Tibial nerve (tissue), 4 donors: ENCODE data around the gene RAB11A.

Experiments
- EP300 ChIP-seq, 2 donors: sonication (generic); formaldehyde crosslinking; IDR thresholded peaks; one replicate each; pipeline ENCODE4 v1.6.1; 2017; ENCODE audit warnings: antibody characterized with exemption in 2 of 2, mild to moderate bottlenecking in 1 of 2
- POLR2A ChIP-seq, 2 donors: fragments of 450-650 bp; IDR thresholded peaks; one replicate each; pipeline ENCODE4 v1.6.1; 2017; ENCODE audit warnings: antibody characterized with exemption in 2 of 2, mild to moderate bottlenecking in 2 of 2, moderate library complexity in 2 of 2
- TF ChIP-seq, protein P1 (sequence below), 5 experiments: fragments of 200-600 bp in 3 of 5; fragments of 450-650 bp in 2 of 5; sonication (generic) in 3 of 5; IDR thresholded peaks; one replicate each; pipeline ENCODE4 v1.5.1; 2016 to 2019; ENCODE audit warnings: antibody characterized with exemption in 5 of 5, mild to moderate bottlenecking in 3 of 5, moderate library complexity in 2 of 5

DNA sequence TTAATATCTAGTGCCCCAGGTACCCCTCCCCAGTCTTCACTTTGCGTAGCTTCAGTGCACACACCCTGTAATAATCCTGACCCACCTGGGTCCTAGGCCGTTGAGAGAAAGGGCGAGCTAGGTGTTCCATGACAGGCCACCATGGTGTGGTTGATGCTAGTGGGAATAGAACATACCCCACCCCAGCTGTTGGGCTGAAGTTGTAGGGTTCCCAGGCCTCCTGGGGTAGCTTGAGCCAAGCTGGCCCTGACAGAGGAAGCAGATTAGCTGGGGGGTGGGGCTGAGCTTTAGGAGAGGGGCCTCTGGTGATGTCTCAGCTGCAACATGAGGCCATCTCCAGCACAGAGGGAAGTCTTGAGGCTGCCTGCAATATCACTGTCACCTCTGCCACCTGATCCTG, 40.5 kb downstream of the RAB11A start:
- TF ChIP-seq, protein P1, sequence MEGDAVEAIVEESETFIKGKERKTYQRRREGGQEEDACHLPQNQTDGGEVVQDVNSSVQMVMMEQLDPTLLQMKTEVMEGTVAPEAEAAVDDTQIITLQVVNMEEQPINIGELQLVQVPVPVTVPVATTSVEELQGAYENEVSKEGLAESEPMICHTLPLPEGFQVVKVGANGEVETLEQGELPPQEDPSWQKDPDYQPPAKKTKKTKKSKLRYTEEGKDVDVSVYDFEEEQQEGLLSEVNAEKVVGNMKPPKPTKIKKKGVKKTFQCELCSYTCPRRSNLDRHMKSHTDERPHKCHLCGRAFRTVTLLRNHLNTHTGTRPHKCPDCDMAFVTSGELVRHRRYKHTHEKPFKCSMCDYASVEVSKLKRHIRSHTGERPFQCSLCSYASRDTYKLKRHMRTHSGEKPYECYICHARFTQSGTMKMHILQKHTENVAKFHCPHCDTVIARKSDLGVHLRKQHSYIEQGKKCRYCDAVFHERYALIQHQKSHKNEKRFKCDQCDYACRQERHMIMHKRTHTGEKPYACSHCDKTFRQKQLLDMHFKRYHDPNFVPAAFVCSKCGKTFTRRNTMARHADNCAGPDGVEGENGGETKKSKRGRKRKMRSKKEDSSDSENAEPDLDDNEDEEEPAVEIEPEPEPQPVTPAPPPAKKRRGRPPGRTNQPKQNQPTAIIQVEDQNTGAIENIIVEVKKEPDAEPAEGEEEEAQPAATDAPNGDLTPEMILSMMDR (IDR thresholded peaks at IDR 0.05): no peak
- TF ChIP-seq POLR2A (IDR thresholded peaks at IDR 0.05) (no peak), EP300 (IDR thresholded peaks at IDR 0.05) (no peak)
